Measurements from ENCODE around the gene BCL11B.

- TF ChIP-seq CTCF (IDR thresholded peaks at IDR 0.05): no peak
- no peak for TF ChIP-seq POLR2A (IDR thresholded peaks at IDR 0.05)
Measured at GRCh38 chr14:99252443-99252939, 19.5 kb downstream of the BCL11B start.
